Cardiac muscle cell (in vitro differentiated cells and primary cell): ENCODE results near the gene CTH. TPM values are rescaled to one million over a fixed set of nuclear protein-coding genes. Genes with fewer than 3 reads are reported as not detected.

Experiments
- DNase-seq, 2 donors: peaks; one replicate each; pipeline versions ENCODE4 v3.0.0 to v3.0.0-alpha.2; 2010 to 2017; ENCODE audit warnings: low read depth in 1 of 2, low spot score in 1 of 2
- H3K27ac ChIP-seq: fragments of 200-600 bp; sonication (generic); 2 replicates; pipeline ENCODE4 v1.5.1; 2016
- H3K27me3 ChIP-seq: fragments of 200-600 bp; sonication (generic); 2 replicates; pipeline ENCODE4 v1.6.0; 2016; ENCODE audit warnings: control low read depth
- H3K36me3 ChIP-seq: fragments of 200-600 bp; sonication (generic); 2 replicates; pipeline ENCODE4 v1.5.1; 2016; ENCODE audit warnings: control low read depth
- H3K4me1 ChIP-seq: fragments of 200-600 bp; sonication (generic); 2 replicates; pipeline ENCODE4 v1.8.1; 2017; ENCODE audit warnings: low read depth, mild to moderate bottlenecking, mixed run types
- H3K4me3 ChIP-seq: fragments of 200-600 bp; sonication (generic); 2 replicates; pipeline ENCODE4 v1.5.1; 2016; ENCODE audit warnings: mild to moderate bottlenecking
- H3K9me3 ChIP-seq: fragments of 200-600 bp; sonication (generic); 2 replicates; pipeline ENCODE4 v1.5.1; 2017; ENCODE audit warnings: low read depth, mild to moderate bottlenecking, control low read depth
- CTCF ChIP-seq: IDR thresholded peaks from 2 replicates; pipeline ENCODE4 v1.5.1; 2012; ENCODE audit warnings: low read depth, mild to moderate bottlenecking, low read length
- polyA plus RNA-seq: library from polyadenylated mRNA; unstranded; fragments of >200 nt; fragmentation: Nextera tagmentation; extraction: Ambion mirVana; gene quantifications from 2 replicates; pipeline ENCODE4 v1.2.1, GENCODE V29; 2016
- total RNA-seq: library from RNA; depleted of rRNA; stranded (reverse); fragments of >200 nt; gene quantifications from 2 replicates; pipeline ENCODE4 v1.2.3, GENCODE V29; 2016

Gene CTH
- total and polyA plus RNA-seq, 2 experiments from 2014 or later = 4.0 to 4.8 TPM

- H3K4me1 ChIP-seq = no peaks in the 10 kb centered on the region
- no peaks in the 10 kb centered on the region for H3K27me3 ChIP-seq
- H3K36me3 ChIP-seq = no peaks in the 10 kb centered on the region
- H3K4me3 ChIP-seq = no peak overlapping the region
- no peaks in the 10 kb centered on the region for H3K9me3 ChIP-seq
- DNase-seq = no peak
- TF ChIP-seq CTCF = no peak
- no peak overlapping the region for H3K27ac ChIP-seq
Observed at GRCh38 chr1:70385477-70385876, 25.6 kb upstream of the CTH start.

- Histone ChIP-seq H3K27me3 (no peaks in the 10 kb centered on the region), H3K9me3 (no peaks in the 10 kb centered on the region), H3K4me1 (no peaks in the 10 kb centered on the region), H3K27ac (no peak overlapping the region), H3K4me3 (no peak overlapping the region), H3K36me3 (no peaks in the 10 kb centered on the region)
- DNase-seq = no peak
- TF ChIP-seq CTCF = no peak
Observed at GRCh38 chr1:70386121-70386520, 24.9 kb upstream of the CTH start.

GRCh38 chr1:70387507-70387906, 23.6 kb upstream of the CTH start:
- no peak overlapping the region for H3K4me3 ChIP-seq
- DNase-seq = no peak
- H3K36me3 ChIP-seq = no peaks in the 10 kb centered on the region
- no peak for TF ChIP-seq CTCF
- H3K27me3 ChIP-seq = no peaks in the 10 kb centered on the region
- H3K9me3 ChIP-seq = no peaks in the 10 kb centered on the region
- H3K27ac ChIP-seq = no peak overlapping the region
- no peaks in the 10 kb centered on the region for H3K4me1 ChIP-seq

- no peak for TF ChIP-seq CTCF
- Histone ChIP-seq H3K4me3 (no peak overlapping the region), H3K9me3 (no peaks in the 10 kb centered on the region), H3K4me1 (no peaks in the 10 kb centered on the region), H3K27ac (no peak overlapping the region), H3K27me3 (no peaks in the 10 kb centered on the region), H3K36me3 (no peaks in the 10 kb centered on the region)
- DNase-seq = no peak
Observed at GRCh38 chr1:70392626-70393025, 18.4 kb upstream of the CTH start.

GRCh38 chr1:70396607-70397006, 14.5 kb upstream of the CTH start:
- no peak overlapping the region for H3K4me3 ChIP-seq
- DNase-seq = no peak
- H3K9me3 ChIP-seq = no peaks in the 10 kb centered on the region
- no peak for TF ChIP-seq CTCF
- H3K27me3 ChIP-seq = no peaks in the 10 kb centered on the region
- H3K36me3 ChIP-seq = no peaks in the 10 kb centered on the region
- no peak overlapping the region for H3K27ac ChIP-seq
- no peaks in the 10 kb centered on the region for H3K4me1 ChIP-seq

GRCh38 chr1:70397013-70397412, 14.1 kb upstream of the CTH start:
- no peaks in the 10 kb centered on the region for H3K4me1 ChIP-seq
- no peak overlapping the region for H3K27ac ChIP-seq
- H3K27me3 ChIP-seq = no peaks in the 10 kb centered on the region
- DNase-seq = no peak
- H3K9me3 ChIP-seq = no peaks in the 10 kb centered on the region
- no peak overlapping the region for H3K4me3 ChIP-seq
- H3K36me3 ChIP-seq = no peaks in the 10 kb centered on the region
- no peak for TF ChIP-seq CTCF
